ENCODE data around the gene TUT4. TPM values are rescaled to one million over a fixed set of nuclear protein-coding genes. Genes with fewer than 3 reads are reported as not detected.

The TUT4 gene
- total and polyA plus RNA-seq, 2 experiments from 2014 or later: 69.9 to 116 TPM

- no peak for TF ChIP-seq CREB1 (CRISPR knock-in tag; IDR thresholded peaks at IDR 0.05; ENCODE audit: low read depth)
- TF ChIP-seq JUNB (IDR thresholded peaks at IDR 0.05; ENCODE audit: unreplicated experiment): no peak
- peak; percentile 65 for TF ChIP-seq POLR2AphosphoS5 (IDR thresholded peaks at IDR 0.05; ENCODE audit: low read depth)
- Histone ChIP-seq H3K79me2 (replicated peaks; ENCODE audit: insufficient read depth) (peaks cover 38% of the 10 kb centered on the region), H3K27me3 (ENCODE audit: insufficient read depth) (no peaks in the 10 kb centered on the region), H4K20me1 (replicated peaks; ENCODE audit: insufficient read depth) (peaks cover 12% of the 10 kb centered on the region; the same call in 1 of the 2 replicates), H3K27ac (ENCODE audit: low read depth) (peak overlapping the region; percentile 95), H3F3A (replicated peaks; ENCODE audit: low read depth) (peaks cover 6% of the 10 kb centered on the region; the same call in 1 of the 2 replicates), H3K36me3 (ENCODE audit: insufficient read depth) (no peaks in the 10 kb centered on the region), H2AFZ (peak overlapping the region; percentile 83), H3K4me3 (peak overlapping the region; percentile 87), H3K4me2 (peak overlapping the region; percentile 97), H3K4me1 (ENCODE audit: insufficient read depth) (peaks cover 29% of the 10 kb centered on the region), H3K9me2 (ENCODE audit: insufficient read depth) (no peaks in the 10 kb centered on the region)
- peak; percentile 75 for ATAC-seq
- Mint-ChIP-seq H3K4me3 (peak overlapping the region; percentile 81; the same call in 2 of the 3 replicates), H3K27ac (peak overlapping the region; percentile 68), H3K9me3 (no peaks in the 10 kb centered on the region), H3K27me3 (ENCODE audit: insufficient read depth, low read depth, poor library complexity) (peaks cover 4% of the 10 kb centered on the region), H3K36me3 (ENCODE audit: low read depth) (no peaks in the 10 kb centered on the region), H3K4me1 (peaks cover 29% of the 10 kb centered on the region)
- peak; percentile 86 for DNase-seq (ENCODE audit: low spot score)
These were observed 722 bp upstream of the TUT4 start for GRCh38 chr1:52553362-52554266.

- peak; percentile 51 for DNase-seq (ENCODE audit: low spot score)
- H2AFZ ChIP-seq: peak overlapping the region; percentile 57; the same call in 1 of the 2 replicates
- H3K4me3 Mint-ChIP-seq: no peak overlapping the region
These were observed 722 bp downstream of the TUT4 start for GRCh38 chr1:52552236-52552504.

More at GRCh38 chr1:52552236-52552504, 722 bp downstream of the TUT4 start:
- no peak for TF ChIP-seq REST (IDR thresholded peaks at IDR 0.05; ENCODE audit: unreplicated experiment)
- no peak for TF ChIP-seq CREB1 (CRISPR knock-in tag; IDR thresholded peaks at IDR 0.05; ENCODE audit: low read depth)
- TF ChIP-seq ZNF114 (CRISPR knock-in tag; IDR thresholded peaks at IDR 0.05): no peak
- TF ChIP-seq CTCF (conservative IDR thresholded peaks at IDR 0.05; ENCODE audit: low read depth in 2 of 2): no peak
- Histone ChIP-seq H3K4me2 (peak overlapping the region; percentile 94), H3K4me3 (peak overlapping the region; percentile 87), H3K27ac (ENCODE audit: low read depth) (peak overlapping the region; percentile 81), H3K79me2 (replicated peaks; ENCODE audit: insufficient read depth) (peaks cover 52% of the 10 kb centered on the region), H3K4me1 (ENCODE audit: insufficient read depth) (peaks cover 29% of the 10 kb centered on the region), H3K36me3 (ENCODE audit: insufficient read depth) (no peaks in the 10 kb centered on the region), H3K27me3 (ENCODE audit: insufficient read depth) (no peaks in the 10 kb centered on the region), H3F3A (replicated peaks; ENCODE audit: low read depth) (peaks cover 6% of the 10 kb centered on the region; the same call in 1 of the 2 replicates), H3K9me2 (ENCODE audit: insufficient read depth) (no peaks in the 10 kb centered on the region), H4K20me1 (replicated peaks; ENCODE audit: insufficient read depth) (peaks cover 17% of the 10 kb centered on the region; the same call in 1 of the 2 replicates)
- Mint-ChIP-seq H3K27ac (no peak overlapping the region), H3K27me3 (ENCODE audit: insufficient read depth, low read depth, poor library complexity) (peaks cover 4% of the 10 kb centered on the region), H3K9me3 (no peaks in the 10 kb centered on the region), H3K36me3 (ENCODE audit: low read depth) (no peaks in the 10 kb centered on the region), H3K4me1 (peaks cover 29% of the 10 kb centered on the region)
- ATAC-seq: peak; percentile 2; the same call in 2 of the 3 replicates

Data from GM23338 (cell line).